SK-N-SH treated with all-trans-retinoic acid at 6 μM for 48 hours (cell line): ENCODE data around the gene TUBB2A.

Experiments
- ATAC-seq: fragments of 200-7000 bp; cut with Tn5 transposase; 3 replicates; pipeline ENCODE4 v1.9.1; 2020; ENCODE audit warnings: mild to moderate bottlenecking, moderate library complexity
- BACH2 ChIP-seq: fragments of 250-450 bp; sonication (Bioruptor Pico); IDR thresholded peaks from 2 replicates; pipeline ENCODE4 v1.9.0; 2021; ENCODE audit warnings: mild to moderate bottlenecking, borderline replicate concordance
- CREB5 ChIP-seq: fragments of 250-450 bp; sonication (Bioruptor Pico); IDR thresholded peaks from 2 replicates; pipeline ENCODE4 v1.5.1; 2020; ENCODE audit warnings: low read depth, mild to moderate bottlenecking, moderate library complexity
- CSDC2 ChIP-seq: fragments of 250-450 bp; sonication (Bioruptor Pico); IDR thresholded peaks from 2 replicates; pipeline ENCODE4 v1.5.0; 2020; ENCODE audit warnings: mild to moderate bottlenecking, moderate library complexity
- CSRNP3 ChIP-seq: fragments of 250-450 bp; sonication (Bioruptor Pico); IDR thresholded peaks from 2 replicates; pipeline ENCODE4 v1.5.1; 2021; ENCODE audit warnings: mild to moderate bottlenecking, moderate library complexity
- ESRRG ChIP-seq: fragments of 250-450 bp; sonication (Bioruptor Pico); IDR thresholded peaks from 2 replicates; pipeline ENCODE4 v1.6.1; 2021; ENCODE audit warnings: mild to moderate bottlenecking
- GLIS3 ChIP-seq: fragments of 250-450 bp; sonication (Bioruptor Pico); IDR thresholded peaks from 2 replicates; pipeline ENCODE4 v1.5.0; 2020; ENCODE audit warnings: mild to moderate bottlenecking, moderate library complexity
- ISL1 ChIP-seq: fragments of 250-450 bp; sonication (Bioruptor Pico); IDR thresholded peaks from 2 replicates; pipeline ENCODE4 v2.1.2; 2022; ENCODE audit warnings: mild to moderate bottlenecking, moderate library complexity
- OSR1 ChIP-seq: fragments of 250-450 bp; sonication (Bioruptor Pico); IDR thresholded peaks from 2 replicates; pipeline ENCODE4 v1.8.0; 2022; ENCODE audit warnings: moderate library complexity, mild to moderate bottlenecking, inconsistent platforms
- PATZ1 ChIP-seq: fragments of 250-450 bp; sonication (Bioruptor Pico); IDR thresholded peaks from 2 replicates; pipeline ENCODE4 v1.8.0; 2020; ENCODE audit warnings: mild to moderate bottlenecking, moderate library complexity, borderline replicate concordance
- POU6F1 ChIP-seq: fragments of 250-450 bp; sonication (Bioruptor Pico); IDR thresholded peaks from 2 replicates; pipeline ENCODE4 v1.8.0; 2021; ENCODE audit warnings: low read depth, mild to moderate bottlenecking, moderate library complexity, borderline replicate concordance
- PPARA ChIP-seq: fragments of 250-450 bp; sonication (Bioruptor Pico); IDR thresholded peaks from 2 replicates; pipeline ENCODE4 v1.5.0; 2020; ENCODE audit warnings: mild to moderate bottlenecking, borderline replicate concordance
- RARB ChIP-seq: fragments of 250-450 bp; sonication (Bioruptor Pico); IDR thresholded peaks from 2 replicates; pipeline ENCODE4 v1.8.0; 2021; ENCODE audit warnings: mild to moderate bottlenecking, moderate library complexity
- SNAI2 ChIP-seq: fragments of 250-450 bp; sonication (Bioruptor Pico); IDR thresholded peaks from 2 replicates; pipeline ENCODE4 v1.5.0; 2020; ENCODE audit warnings: mild to moderate bottlenecking, moderate library complexity
- TCF4 ChIP-seq: fragments of 250-450 bp; sonication (Bioruptor Pico); IDR thresholded peaks from 2 replicates; pipeline ENCODE4 v1.8.0; 2021; ENCODE audit warnings: mild to moderate bottlenecking, moderate library complexity, borderline replicate concordance
- TOX ChIP-seq: fragments of 250-450 bp; sonication (Bioruptor Pico); IDR thresholded peaks from 2 replicates; pipeline ENCODE4 v1.8.0; 2021; ENCODE audit warnings: mild to moderate bottlenecking, moderate library complexity, borderline replicate concordance
- TSHZ2 ChIP-seq: fragments of 250-450 bp; sonication (Bioruptor Pico); IDR thresholded peaks from 2 replicates; pipeline ENCODE4 v1.5.0; 2020; ENCODE audit warnings: mild to moderate bottlenecking, moderate library complexity
- ZC3H10 ChIP-seq: fragments of 250-450 bp; sonication (Bioruptor Pico); IDR thresholded peaks from 2 replicates; pipeline ENCODE4 v1.5.1; 2021; ENCODE audit warnings: mild to moderate bottlenecking, moderate library complexity
- ZFP3 ChIP-seq: fragments of 250-450 bp; sonication (Bioruptor Pico); IDR thresholded peaks from 2 replicates; pipeline ENCODE4 v1.5.0; 2020; ENCODE audit warnings: mild to moderate bottlenecking, moderate library complexity
- ZFP30 ChIP-seq: fragments of 450-650 bp; formaldehyde crosslinking; IDR thresholded peaks from 2 replicates; pipeline ENCODE4 v1.5.0; 2022; ENCODE audit warnings: mild to moderate bottlenecking, moderate library complexity
- ZNF565 ChIP-seq: fragments of 450-650 bp; formaldehyde crosslinking; conservative IDR thresholded peaks from 2 replicates; pipeline ENCODE4 v1.5.0; 2020; ENCODE audit warnings: low read depth, mild to moderate bottlenecking, moderate library complexity
- ZNF70 ChIP-seq: fragments of 450-650 bp; formaldehyde crosslinking; IDR thresholded peaks from 2 replicates; pipeline ENCODE4 v1.5.0; 2020; ENCODE audit warnings: mild to moderate bottlenecking, moderate library complexity
- ZNF8 ChIP-seq: fragments of 450-650 bp; formaldehyde crosslinking; IDR thresholded peaks from 2 replicates; pipeline ENCODE4 v1.5.0; 2020; ENCODE audit warnings: mild to moderate bottlenecking, moderate library complexity

The TUBB2A gene

GRCh38 chr6:3114377-3114776 lies 43.0 kb downstream of the TUBB2A start (continued):
- no peak for TF ChIP-seq OSR1
- no peak for TF ChIP-seq ZFP30 (CRISPR knock-in tag)
- TF ChIP-seq GLIS3 (CRISPR knock-in tag): no peak
- TF ChIP-seq, all 23 proteins: peak for 0

GRCh38 chr6:3109761-3110160 lies 47.6 kb downstream of the TUBB2A start:
- ATAC-seq: no peak

GRCh38 chr6:3108746-3109414 lies 48.5 kb downstream of the TUBB2A start:
- ATAC-seq: no peak
- TF ChIP-seq CREB5 (CRISPR knock-in tag) (no peak), CSRNP3 (CRISPR knock-in tag) (no peak), CSDC2 (no peak), OSR1 (no peak), POU6F1 (CRISPR knock-in tag) (no peak), ZC3H10 (CRISPR knock-in tag) (no peak), TCF4 (CRISPR knock-in tag) (no peak), ZFP3 (CRISPR knock-in tag) (no peak), PATZ1 (CRISPR knock-in tag) (no peak), TSHZ2 (no peak), ZNF8 (CRISPR knock-in tag) (no peak), ESRRG (CRISPR knock-in tag) (no peak), ZFP30 (CRISPR knock-in tag) (no peak), ZNF70 (CRISPR knock-in tag) (no peak), RARB (CRISPR knock-in tag) (no peak), BACH2 (CRISPR knock-in tag) (no peak), SNAI2 (CRISPR knock-in tag) (no peak), ZNF565 (CRISPR knock-in tag) (no peak)

More at GRCh38 chr6:3109761-3110160, 47.6 kb downstream of the TUBB2A start:
- TF ChIP-seq POU6F1 (CRISPR knock-in tag) (no peak), ZNF565 (CRISPR knock-in tag) (no peak), ISL1 (CRISPR knock-in tag) (no peak), ZNF70 (CRISPR knock-in tag) (no peak), TOX (CRISPR knock-in tag) (no peak), PPARA (CRISPR knock-in tag) (no peak)
